ENCODE results near the gene DOCK7. TPM values are rescaled to one million over a fixed set of nuclear protein-coding genes. Genes with fewer than 3 reads are reported as not detected.
"Not testable (repeated sequence)": the region's sequence is repeated elsewhere in the genome, so short reads cannot be mapped to it uniquely, and the experiment has no call there.

DOCK7 gene
- total RNA-seq, 1 donor from 2014 or later, result 13.4 TPM

GRCh38 chr1:62712336-62713243 is 24.4 kb upstream of the DOCK7 start:
- no peak overlapping the region for H3K4me3 Mint-ChIP-seq
- intact Hi-C loops (cut with micrococcal nuclease), result no loop called here
- no peak for TF ChIP-seq CTCF (IDR thresholded peaks at IDR 0.05)
- CTCF ChIA-PET, result no interaction called here
- POLR2A ChIA-PET, result no interaction called here
- H3K4me1 Mint-ChIP-seq, result no peaks in the 10 kb centered on the region
- H3K27ac Mint-ChIP-seq, result no peak overlapping the region
- no peaks in the 10 kb centered on the region for H3K36me3 Mint-ChIP-seq (ENCODE audit: low read depth)
- ATAC-seq (ENCODE audit: low read depth) (no peak), DNase-seq (no peak)
- H3K27me3 Mint-ChIP-seq, result no peaks in the 10 kb centered on the region
- H3K9me3 Mint-ChIP-seq, result no peaks in the 10 kb centered on the region

- H3K36me3 Mint-ChIP-seq (ENCODE audit: low read depth), result no peaks in the 10 kb centered on the region
- POLR2A ChIA-PET, result no interaction called here
These were observed 19.5 kb upstream of the DOCK7 start for GRCh38 chr1:62707744-62708120.

GRCh38 chr1:62706985-62707743 is 19.0 kb upstream of the DOCK7 start:
- intact Hi-C loops (cut with micrococcal nuclease), result no loop called here
- DNase-seq (no peak), ATAC-seq (ENCODE audit: low read depth) (no peak)
- no peak overlapping the region for H3K4me3 Mint-ChIP-seq
- no peak overlapping the region for H3K27ac Mint-ChIP-seq
- H3K27me3 Mint-ChIP-seq, result peaks cover 4% of the 10 kb centered on the region
- ChIA-PET POLR2A (no interaction called here), CTCF (no interaction called here)
- no peaks in the 10 kb centered on the region for H3K4me1 Mint-ChIP-seq
- H3K36me3 Mint-ChIP-seq (ENCODE audit: low read depth), result no peaks in the 10 kb centered on the region
- H3K9me3 Mint-ChIP-seq, result no peaks in the 10 kb centered on the region
- no peak for TF ChIP-seq CTCF (IDR thresholded peaks at IDR 0.05)

More at GRCh38 chr1:62707744-62708120, 19.5 kb upstream of the DOCK7 start:
- no peak for TF ChIP-seq CTCF (IDR thresholded peaks at IDR 0.05)
- intact Hi-C loops (cut with micrococcal nuclease), result no loop called here
- CTCF ChIA-PET, result no interaction called here
- no peak overlapping the region for H3K27ac Mint-ChIP-seq
- ATAC-seq (ENCODE audit: low read depth) (no peak), DNase-seq (no peak)
- no peaks in the 10 kb centered on the region for H3K9me3 Mint-ChIP-seq
- no peak overlapping the region for H3K4me3 Mint-ChIP-seq
- peaks cover 4% of the 10 kb centered on the region for H3K27me3 Mint-ChIP-seq
- no peaks in the 10 kb centered on the region for H3K4me1 Mint-ChIP-seq

- ATAC-seq (ENCODE audit: low read depth); H3K9me3 Mint-ChIP-seq; H3K36me3 Mint-ChIP-seq (ENCODE audit: low read depth); DNase-seq; POLR2A ChIA-PET; H3K4me3 Mint-ChIP-seq; H3K27me3 Mint-ChIP-seq; H3K27ac Mint-ChIP-seq; H3K4me1 Mint-ChIP-seq; intact Hi-C loops (cut with micrococcal nuclease): not testable (repeated sequence)
- CTCF ChIA-PET, result interaction anchor here (0.6 to 0.8 kb wide), 2 partner anchors 48 to 1549 kb away, joined by 3 read pairs; no protein-coding TSS in a partner anchor
These were observed 10.0 kb upstream of the DOCK7 start for GRCh38 chr1:62698161-62698560.

- DNase-seq; H3K4me1 Mint-ChIP-seq; H3K36me3 Mint-ChIP-seq (ENCODE audit: low read depth); POLR2A ChIA-PET; ATAC-seq (ENCODE audit: low read depth); H3K4me3 Mint-ChIP-seq; H3K27me3 Mint-ChIP-seq; H3K27ac Mint-ChIP-seq; H3K9me3 Mint-ChIP-seq; intact Hi-C loops (cut with micrococcal nuclease): not testable (repeated sequence)
- CTCF ChIA-PET, result interaction anchor here (0.9 kb wide), 1 partner anchor 147 kb away, joined by 3 read pairs; no protein-coding TSS in a partner anchor
These were observed 6.3 kb upstream of the DOCK7 start for GRCh38 chr1:62694479-62694878.

GRCh38 chr1:62693123-62693522 is 4.9 kb upstream of the DOCK7 start:
- Mint-ChIP-seq H3K9me3 (no peaks in the 10 kb centered on the region), H3K36me3 (ENCODE audit: low read depth) (no peaks in the 10 kb centered on the region), H3K4me1 (peaks cover 6% of the 10 kb centered on the region), H3K27ac (no peak overlapping the region), H3K4me3 (no peak overlapping the region), H3K27me3 (no peaks in the 10 kb centered on the region)
- no peak for TF ChIP-seq CTCF (IDR thresholded peaks at IDR 0.05)
- DNase-seq (no peak), ATAC-seq (ENCODE audit: low read depth) (no peak)
- ChIA-PET CTCF (no interaction called here), POLR2A (no interaction called here)
- intact Hi-C loops (cut with micrococcal nuclease), result no loop called here

Data from activated B cell treated with CpG ODN at 0.5 μM for 24 hours (primary cell).